ENCODE data around the gene MAD1L1. TPM values are rescaled to one million over a fixed set of nuclear protein-coding genes. Genes with fewer than 3 reads are reported as not detected.

The MAD1L1 gene
- total and polyA plus RNA-seq, 4 donors = 43.0 to 54.9 (median 49.9) TPM

- Histone ChIP-seq H3K4me3 (no peak overlapping the region), H3K27me3 (ENCODE audit: control insufficient read depth in 3 of 3, insufficient read depth in 3 of 3, low read length in 2 of 3) (no peaks in the 10 kb centered on the region), H3K36me3 (ENCODE audit: control insufficient read depth in 4 of 4, insufficient read depth in 4 of 4, low read length in 4 of 4) (peaks cover 0 to 8% (median 0%) of the 10 kb centered on the region in 4 donors), H3K9me3 (ENCODE audit: control insufficient read depth in 4 of 4, insufficient read depth in 3 of 4, low read length in 3 of 4) (no peaks in the 10 kb centered on the region), H3K4me1 (ENCODE audit: control insufficient read depth in 5 of 5, insufficient read depth in 5 of 5, low read length in 5 of 5) (peaks cover 0 to 5% (median 0%) of the 10 kb centered on the region in 5 donors), H3K9ac (ENCODE audit: insufficient read depth in 1 of 2, low read length in 2 of 2) (no peak overlapping the region), H3K27ac (ENCODE audit: low read depth in 1 of 2, low read length in 1 of 2) (no peak overlapping the region)
- DNase-seq (no peak), ATAC-seq (ENCODE audit: insufficient read depth, low FRiP score) (no peak)
- WGBS, 2 donors = 95 to 97% methylated on average over 39 of the region's 39 CpGs
- no peak for TF ChIP-seq CTCF (IDR thresholded peaks at IDR 0.05; ENCODE audit: control extremely low read depth, extremely low read depth)
Observed at GRCh38 chr7:1872191-1873069, 360.3 kb downstream of the MAD1L1 start.

GRCh38 chr7:1869452-1870130 lies 363.2 kb downstream of the MAD1L1 start:
- H3K27ac ChIP-seq (ENCODE audit: low read depth in 1 of 2, low read length in 1 of 2) = no peak overlapping the region
- H3K9ac ChIP-seq (ENCODE audit: insufficient read depth in 1 of 2, low read length in 2 of 2) = no peak overlapping the region
- no peak for ATAC-seq (ENCODE audit: insufficient read depth, low FRiP score)
- WGBS, 2 donors = 97 to 98% methylated on average over 28 of the region's 28 CpGs
- no peaks in the 10 kb centered on the region for H3K27me3 ChIP-seq (ENCODE audit: control insufficient read depth in 3 of 3, insufficient read depth in 3 of 3, low read length in 2 of 3)
- no peaks in the 10 kb centered on the region for H3K9me3 ChIP-seq (ENCODE audit: control insufficient read depth in 4 of 4, insufficient read depth in 3 of 4, low read length in 3 of 4)
- TF ChIP-seq CTCF (IDR thresholded peaks at IDR 0.05; ENCODE audit: control extremely low read depth, extremely low read depth) = no peak
- H3K4me1 ChIP-seq (ENCODE audit: control insufficient read depth in 5 of 5, insufficient read depth in 5 of 5, low read length in 5 of 5) = peaks cover 0 to 8% (median 0%) of the 10 kb centered on the region in 5 donors
- H3K4me3 ChIP-seq = no peak overlapping the region
- peaks cover 0 to 8% (median 0%) of the 10 kb centered on the region in 4 donors for H3K36me3 ChIP-seq (ENCODE audit: control insufficient read depth in 4 of 4, insufficient read depth in 4 of 4, low read length in 4 of 4)
- DNase-seq = no peak

- Histone ChIP-seq H3K9me3 (ENCODE audit: control insufficient read depth in 4 of 4, insufficient read depth in 3 of 4, low read length in 3 of 4) (no peaks in the 10 kb centered on the region), H3K4me1 (ENCODE audit: control insufficient read depth in 5 of 5, insufficient read depth in 5 of 5, low read length in 5 of 5) (peaks cover 0 to 4% (median 0%) of the 10 kb centered on the region in 5 donors), H3K9ac (ENCODE audit: insufficient read depth in 1 of 2, low read length in 2 of 2) (no peak overlapping the region), H3K27me3 (ENCODE audit: control insufficient read depth in 3 of 3, insufficient read depth in 3 of 3, low read length in 2 of 3) (no peaks in the 10 kb centered on the region), H3K4me3 (no peak overlapping the region), H3K27ac (ENCODE audit: low read depth in 1 of 2, low read length in 1 of 2) (no peak overlapping the region), H3K36me3 (ENCODE audit: control insufficient read depth in 4 of 4, insufficient read depth in 4 of 4, low read length in 4 of 4) (peaks cover 0 to 5% (median 0%) of the 10 kb centered on the region in 4 donors)
- TF ChIP-seq CTCF (IDR thresholded peaks at IDR 0.05; ENCODE audit: control extremely low read depth, extremely low read depth) = no peak
- DNase-seq (no peak), ATAC-seq (ENCODE audit: insufficient read depth, low FRiP score) (no peak)
- 96 to 99% methylated on average over 36 of the region's 36 CpGs for WGBS, 2 donors
Observed at GRCh38 chr7:1868516-1869165, 364.1 kb downstream of the MAD1L1 start.
